ENCODE measurements around the gene VSTM4.

GRCh38 chr10:49049660-49050059 is 65.7 kb downstream of the VSTM4 start:
- TF ChIP-seq, protein P1, sequence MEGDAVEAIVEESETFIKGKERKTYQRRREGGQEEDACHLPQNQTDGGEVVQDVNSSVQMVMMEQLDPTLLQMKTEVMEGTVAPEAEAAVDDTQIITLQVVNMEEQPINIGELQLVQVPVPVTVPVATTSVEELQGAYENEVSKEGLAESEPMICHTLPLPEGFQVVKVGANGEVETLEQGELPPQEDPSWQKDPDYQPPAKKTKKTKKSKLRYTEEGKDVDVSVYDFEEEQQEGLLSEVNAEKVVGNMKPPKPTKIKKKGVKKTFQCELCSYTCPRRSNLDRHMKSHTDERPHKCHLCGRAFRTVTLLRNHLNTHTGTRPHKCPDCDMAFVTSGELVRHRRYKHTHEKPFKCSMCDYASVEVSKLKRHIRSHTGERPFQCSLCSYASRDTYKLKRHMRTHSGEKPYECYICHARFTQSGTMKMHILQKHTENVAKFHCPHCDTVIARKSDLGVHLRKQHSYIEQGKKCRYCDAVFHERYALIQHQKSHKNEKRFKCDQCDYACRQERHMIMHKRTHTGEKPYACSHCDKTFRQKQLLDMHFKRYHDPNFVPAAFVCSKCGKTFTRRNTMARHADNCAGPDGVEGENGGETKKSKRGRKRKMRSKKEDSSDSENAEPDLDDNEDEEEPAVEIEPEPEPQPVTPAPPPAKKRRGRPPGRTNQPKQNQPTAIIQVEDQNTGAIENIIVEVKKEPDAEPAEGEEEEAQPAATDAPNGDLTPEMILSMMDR (IDR thresholded peaks at IDR 0.05), result no peak
- TF ChIP-seq FOXJ3 (CRISPR knock-in tag; IDR thresholded peaks at IDR 0.05; ENCODE audit: borderline replicate concordance) (no peak), E2F1 (CRISPR knock-in tag; IDR thresholded peaks at IDR 0.05) (no peak)

Measured in WTC11 (cell line).